Activated CD4-positive, alpha-beta memory T cell treated with anti-CD3 and anti-CD28 coated beads for 36 hours (primary cell): Measurements from ENCODE around the gene ERP27. TPM values are rescaled to one million over a fixed set of nuclear protein-coding genes. Genes with fewer than 3 reads are reported as not detected.

ENCODE experiments used
- CTCF ChIA-PET: fragments of 350-600 bp; sonication (Branson Sonifier 250); formaldehyde crosslinking; loops from one replicate; lab custom pipeline; 2021; ENCODE audit warnings: antibody characterized with exemption, inconsistent platforms; lab: Charles Lee
- POLR2A ChIA-PET: fragments of 350-600 bp; sonication (Branson Sonifier 250); formaldehyde crosslinking; loops from one replicate; lab custom pipeline; 2021; ENCODE audit warnings: antibody characterized with exemption; lab: Charles Lee
- DNase-seq: peaks from one replicate; pipeline ENCODE4 v3.0.0-alpha.2; 2020
- H3K27ac Mint-ChIP-seq: one replicate; pipeline ENCODE4 v1.8.0; 2021; ENCODE audit warnings: mixed read lengths
- H3K27me3 Mint-ChIP-seq: one replicate; pipeline ENCODE4 v1.8.0; 2021; ENCODE audit warnings: mixed read lengths
- H3K36me3 Mint-ChIP-seq: one replicate; pipeline ENCODE4 v1.8.0; 2021; ENCODE audit warnings: mixed read lengths
- H3K4me1 Mint-ChIP-seq: one replicate; pipeline ENCODE4 v1.8.0; 2021; ENCODE audit warnings: low read depth, mixed read lengths
- H3K4me3 Mint-ChIP-seq: one replicate; pipeline ENCODE4 v1.8.0; 2021; ENCODE audit warnings: mild to moderate bottlenecking, mixed read lengths
- H3K9me3 Mint-ChIP-seq: one replicate; pipeline ENCODE4 v1.8.0; 2021; ENCODE audit warnings: mixed read lengths
- intact Hi-C: fragments of 100-400 bp; cut with micrococcal nuclease; formaldehyde crosslinking; loops from one replicate; pipeline ENCODE4 v1.15.1; 2023
- total RNA-seq, 2 experiments: library from RNA; stranded (reverse); gene quantifications; one replicate each; pipeline ENCODE4 v1.2.3, GENCODE V29; 2021

The ERP27 gene
- total RNA-seq, 2 experiments from 2014 or later: 1.5 to 2.5 TPM

GRCh38 chr12:14903386-14904098 is 34.8 kb downstream of the ERP27 start:
- no peaks in the 10 kb centered on the region for H3K27me3 Mint-ChIP-seq
- H3K4me1 Mint-ChIP-seq: peaks cover 20% of the 10 kb centered on the region
- intact Hi-C loops: no loop called here
- POLR2A ChIA-PET: no interaction called here
- CTCF ChIA-PET: no interaction called here
- DNase-seq: no peak
- peaks cover 7% of the 10 kb centered on the region for H3K36me3 Mint-ChIP-seq
- H3K27ac Mint-ChIP-seq: no peak overlapping the region
- no peak overlapping the region for H3K4me3 Mint-ChIP-seq
- H3K9me3 Mint-ChIP-seq: no peaks in the 10 kb centered on the region

- Mint-ChIP-seq H3K9me3 (no peaks in the 10 kb centered on the region), H3K36me3 (peaks cover under 1% of the 10 kb centered on the region), H3K4me3 (no peak overlapping the region), H3K27ac (no peak overlapping the region), H3K27me3 (no peaks in the 10 kb centered on the region), H3K4me1 (peaks cover 9% of the 10 kb centered on the region)
- ChIA-PET CTCF (interaction anchor here (2.2 kb wide), 1 partner anchor 10 kb away, joined by 6 read pairs; no protein-coding TSS in a partner anchor), POLR2A (interaction anchor here (0.8 kb wide), 1 partner anchor 658 kb away, joined by 4 read pairs; no protein-coding TSS in a partner anchor)
- no peak for DNase-seq
- intact Hi-C loops: no loop called here
Measured at GRCh38 chr12:14902465-14902864, 35.9 kb downstream of the ERP27 start.

GRCh38 chr12:14901228-14901562 is 37.1 kb downstream of the ERP27 start:
- H3K27ac Mint-ChIP-seq: no peak overlapping the region
- H3K27me3 Mint-ChIP-seq: no peaks in the 10 kb centered on the region
- CTCF ChIA-PET: interaction anchor here (2.2 kb wide), 1 partner anchor 9 kb away, joined by 6 read pairs; no protein-coding TSS in a partner anchor
- no peak for DNase-seq
- peaks cover 9% of the 10 kb centered on the region for H3K4me1 Mint-ChIP-seq
- H3K4me3 Mint-ChIP-seq: no peak overlapping the region
- H3K9me3 Mint-ChIP-seq: no peaks in the 10 kb centered on the region
- POLR2A ChIA-PET: no interaction called here
- intact Hi-C loops: loop anchor here (2.0 kb wide), 1 partner anchor 54 kb away; no protein-coding TSS in a partner anchor
- no peaks in the 10 kb centered on the region for H3K36me3 Mint-ChIP-seq

GRCh38 chr12:14900521-14901227 is 37.7 kb downstream of the ERP27 start:
- Mint-ChIP-seq H3K9me3 (no peaks in the 10 kb centered on the region), H3K27ac (no peak overlapping the region), H3K4me3 (no peak overlapping the region), H3K4me1 (peaks cover 9% of the 10 kb centered on the region), H3K27me3 (no peaks in the 10 kb centered on the region), H3K36me3 (no peaks in the 10 kb centered on the region)
- ChIA-PET CTCF (interaction anchor here (2.2 kb wide), 1 partner anchor 9 kb away, joined by 6 read pairs; no protein-coding TSS in a partner anchor), POLR2A (no interaction called here)
- no peak for DNase-seq
- intact Hi-C loops: loop anchor here (2.0 kb wide), 1 partner anchor 54 kb away; no protein-coding TSS in a partner anchor

DNA sequence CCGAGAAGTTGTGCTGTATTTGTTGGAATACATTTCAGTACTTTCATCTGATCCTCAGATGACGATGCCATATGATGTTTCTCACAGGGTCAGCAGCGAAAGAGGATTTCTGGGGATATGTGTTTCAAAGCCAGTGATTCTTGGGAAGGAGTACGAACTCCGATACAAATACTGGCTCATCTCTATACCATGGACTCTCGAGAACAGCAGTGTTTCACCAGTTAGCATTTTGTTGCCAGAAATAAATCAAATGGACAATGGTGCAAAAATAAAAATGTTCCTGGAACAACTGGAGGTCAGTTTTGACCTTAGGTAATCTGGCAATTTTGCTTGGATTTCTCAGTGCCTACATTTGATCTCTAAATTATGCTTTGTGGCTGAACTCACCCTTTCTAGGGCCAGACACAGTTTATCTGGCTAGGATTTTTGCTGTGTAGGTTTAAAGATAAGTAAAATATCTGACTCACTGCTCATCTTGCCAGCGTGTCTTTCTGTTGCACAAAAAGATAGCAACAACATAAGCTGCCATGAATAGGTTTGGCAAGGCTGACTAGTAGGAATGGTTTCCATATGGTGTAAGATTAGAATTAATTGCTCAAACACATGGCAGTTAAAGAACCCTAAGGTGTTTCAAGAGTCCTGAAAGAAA is 41.7 kb downstream of the ERP27 start:
- H3K27me3 Mint-ChIP-seq: no peaks in the 10 kb centered on the region
- ChIA-PET POLR2A (no interaction called here), CTCF (no interaction called here)
- H3K4me1 Mint-ChIP-seq: no peaks in the 10 kb centered on the region
- H3K36me3 Mint-ChIP-seq: no peaks in the 10 kb centered on the region
- DNase-seq: no peak
- no peak overlapping the region for H3K4me3 Mint-ChIP-seq
- H3K27ac Mint-ChIP-seq: no peak overlapping the region
- no peaks in the 10 kb centered on the region for H3K9me3 Mint-ChIP-seq
- intact Hi-C loops: no loop called here

DNA sequence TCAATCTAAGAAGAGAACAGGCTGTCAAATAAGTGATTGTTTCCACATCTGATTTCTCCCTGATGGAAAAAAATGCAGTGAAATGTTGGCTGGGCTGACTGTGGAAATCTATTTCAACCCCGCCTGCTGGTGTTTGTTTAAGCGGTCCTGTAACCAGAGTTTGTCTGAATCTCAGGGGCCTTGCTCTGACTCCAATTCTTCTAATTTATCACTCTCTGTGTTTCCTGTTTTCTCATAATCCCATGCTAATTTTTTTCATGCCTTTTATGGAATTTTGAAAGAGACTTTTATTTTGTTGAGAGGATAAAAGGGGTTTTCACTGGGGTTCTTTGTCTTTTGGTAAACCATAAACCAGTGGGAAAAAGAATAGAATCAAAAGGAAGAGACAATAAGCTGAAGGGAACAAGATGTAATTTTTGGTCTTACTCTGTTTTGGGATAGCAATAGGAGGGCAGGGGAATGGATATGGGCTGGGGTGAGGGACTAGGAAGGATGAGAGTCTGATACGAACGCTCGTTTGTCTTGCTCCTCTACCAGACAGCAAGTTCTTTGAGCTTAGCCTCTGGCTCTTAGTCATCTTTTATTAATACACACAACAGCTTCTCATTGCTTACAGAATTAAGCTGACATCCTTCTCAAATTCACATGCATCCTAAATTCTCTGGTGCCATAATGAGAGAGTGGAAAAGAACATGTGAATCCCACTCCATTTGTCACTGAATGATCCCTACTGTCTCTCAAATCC is 44.7 kb downstream of the ERP27 start:
- H3K9me3 Mint-ChIP-seq: no peaks in the 10 kb centered on the region
- H3K4me1 Mint-ChIP-seq: no peaks in the 10 kb centered on the region
- intact Hi-C loops: no loop called here
- H3K36me3 Mint-ChIP-seq: no peaks in the 10 kb centered on the region
- no peak overlapping the region for H3K27ac Mint-ChIP-seq
- peaks cover 3% of the 10 kb centered on the region for H3K27me3 Mint-ChIP-seq
- ChIA-PET CTCF (no interaction called here), POLR2A (no interaction called here)
- no peak for DNase-seq
- no peak overlapping the region for H3K4me3 Mint-ChIP-seq

- H3K36me3 Mint-ChIP-seq: no peaks in the 10 kb centered on the region
- peaks cover 3% of the 10 kb centered on the region for H3K27me3 Mint-ChIP-seq
- H3K9me3 Mint-ChIP-seq: no peaks in the 10 kb centered on the region
- POLR2A ChIA-PET: no interaction called here
- H3K4me3 Mint-ChIP-seq: no peak overlapping the region
- intact Hi-C loops: no loop called here
- H3K27ac Mint-ChIP-seq: no peak overlapping the region
- no peak for DNase-seq
- H3K4me1 Mint-ChIP-seq: no peaks in the 10 kb centered on the region
- CTCF ChIA-PET: interaction anchor here (1.0 to 2.3 kb wide), 2 partner anchors 9 to 47 kb away, joined by 3 to 6 read pairs; no protein-coding TSS in a partner anchor
Measured at GRCh38 chr12:14892726-14893505, 45.4 kb downstream of the ERP27 start.

DNA sequence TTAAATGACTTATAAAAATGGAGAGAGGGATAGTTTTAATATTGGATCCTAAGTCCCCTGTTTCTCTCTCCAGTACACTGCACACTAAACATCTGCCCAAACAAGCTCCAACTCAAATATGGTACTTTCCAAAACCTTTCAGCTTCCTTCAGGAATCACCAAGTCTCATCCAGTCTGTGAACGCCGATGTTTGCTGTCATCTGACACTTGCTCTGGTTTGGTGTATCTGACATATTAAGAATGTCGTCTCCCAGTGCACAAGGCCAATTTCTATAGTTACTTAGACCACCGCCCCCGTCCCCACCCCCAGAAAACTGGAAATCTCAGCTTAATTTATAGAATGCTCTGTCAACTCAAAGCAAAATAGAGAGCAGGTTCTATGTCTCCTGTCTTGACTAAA is 47.6 kb downstream of the ERP27 start:
- Mint-ChIP-seq H3K4me3 (no peak overlapping the region), H3K4me1 (peaks cover under 1% of the 10 kb centered on the region), H3K27me3 (peaks cover 6% of the 10 kb centered on the region), H3K27ac (no peak overlapping the region), H3K36me3 (no peaks in the 10 kb centered on the region), H3K9me3 (no peaks in the 10 kb centered on the region)
- ChIA-PET CTCF (interaction anchor here (1.7 to 1.8 kb wide), 2 partner anchors 46 to 47 kb away, joined by 4 read pairs; no protein-coding TSS in a partner anchor), POLR2A (no interaction called here)
- intact Hi-C loops: no loop called here
- no peak for DNase-seq

- Mint-ChIP-seq H3K27me3 (peaks cover 10% of the 10 kb centered on the region), H3K27ac (no peak overlapping the region), H3K9me3 (no peaks in the 10 kb centered on the region), H3K4me3 (no peak overlapping the region), H3K4me1 (peaks cover 12% of the 10 kb centered on the region), H3K36me3 (no peaks in the 10 kb centered on the region)
- intact Hi-C loops: no loop called here
- CTCF ChIA-PET: no interaction called here
- no peak for DNase-seq
- POLR2A ChIA-PET: no interaction called here
Measured at GRCh38 chr12:14886271-14886670, 52.1 kb downstream of the ERP27 start.

DNA sequence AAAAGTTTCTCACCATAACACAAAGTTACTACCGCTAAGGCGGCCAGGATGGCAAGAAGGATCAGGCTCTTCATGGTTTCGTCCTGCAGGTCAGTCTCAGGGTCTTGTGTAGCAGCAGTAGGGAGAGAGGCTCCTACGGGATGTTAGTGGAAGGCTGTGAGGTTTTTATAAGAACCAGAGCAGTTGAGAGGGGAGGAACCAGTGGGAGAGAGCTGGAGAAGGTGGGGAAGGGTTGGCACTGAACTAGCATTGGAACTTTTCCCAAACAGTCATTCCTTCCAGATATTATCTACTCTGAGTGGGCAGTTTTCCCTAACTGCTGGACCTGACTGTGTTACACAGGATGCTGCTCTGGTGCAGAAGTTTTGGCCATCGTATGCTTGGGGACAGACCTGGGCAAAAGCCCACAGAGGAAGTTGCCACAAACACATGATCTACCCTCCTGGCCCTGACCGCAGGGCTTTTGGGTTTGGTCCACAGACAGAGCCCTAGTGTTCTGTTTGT is 52.6 kb downstream of the ERP27 start, which contains the start of gene MGP:
MGP (minus strand) TSS at position 137 of the 504 bp plus-strand sequence; CDS start at position 74, 63 bp downstream.
- Mint-ChIP-seq H3K27ac (no peak within 1 kb of the TSS), H3K9me3 (no peaks in the 10 kb centered on the region), H3K4me3 (peak within 1 kb of the TSS; percentile 21), H3K36me3 (no peaks in the 10 kb centered on the region), H3K4me1 (peaks cover 15% of the 10 kb centered on the region), H3K27me3 (peaks cover 10% of the 10 kb centered on the region)
- ChIA-PET POLR2A (no interaction called here), CTCF (no interaction called here)
- intact Hi-C loops: no loop called here
- no peak for DNase-seq

DNA sequence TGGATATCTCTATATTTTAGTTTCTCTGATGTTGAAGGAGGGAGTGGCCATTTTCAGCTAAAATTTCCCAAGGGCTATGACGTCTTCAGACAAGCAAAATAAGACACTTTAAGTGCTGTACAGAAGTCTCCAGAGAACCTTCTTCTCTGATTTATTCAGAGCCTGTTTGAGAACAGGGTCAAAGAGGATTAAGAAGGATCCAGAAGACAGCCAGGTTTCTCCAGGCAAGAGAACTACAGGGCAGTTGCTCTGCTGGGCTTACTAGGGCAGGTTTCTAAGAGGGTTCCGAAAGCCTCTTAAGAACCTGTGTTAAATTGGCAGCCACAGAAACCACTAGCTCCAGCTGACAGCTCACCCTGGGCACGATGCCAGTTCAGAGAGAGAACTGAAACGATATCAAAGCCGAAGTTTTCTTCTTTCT is 53.9 kb downstream of the ERP27 start:
- ChIA-PET CTCF (interaction anchor here (1.8 kb wide), 1 partner anchor 337 kb away, joined by 4 read pairs; the partner anchor contains the start of gene RERG), POLR2A (no interaction called here)
- intact Hi-C loops: no loop called here
- Mint-ChIP-seq H3K4me1 (peaks cover 20% of the 10 kb centered on the region), H3K27ac (peak overlapping the region; percentile 18), H3K9me3 (no peaks in the 10 kb centered on the region), H3K36me3 (no peaks in the 10 kb centered on the region), H3K27me3 (peaks cover 10% of the 10 kb centered on the region), H3K4me3 (peak overlapping the region; percentile 21)
- DNase-seq: peak; percentile 80
